ENCODE measurements around the gene TSPAN5.

Gene TSPAN5

GRCh38 chr4:98641906-98642668 is 16.3 kb downstream of the TSPAN5 start:
- no peak for DNase-seq

- DNase-seq = no peak
These were observed 17.0 kb downstream of the TSPAN5 start for GRCh38 chr4:98641376-98641775.

- DNase-seq = no peak
These were observed 18.9 kb downstream of the TSPAN5 start for GRCh38 chr4:98639523-98639922.

GRCh38 chr4:98639108-98639507 is 19.3 kb downstream of the TSPAN5 start:
- no peak for DNase-seq

GRCh38 chr4:98638661-98639060 is 19.8 kb downstream of the TSPAN5 start:
- DNase-seq = no peak

- DNase-seq = no peak
These were observed 24.4 kb downstream of the TSPAN5 start for GRCh38 chr4:98634061-98634460.

GRCh38 chr4:98633159-98633558 is 25.3 kb downstream of the TSPAN5 start:
- no peak for DNase-seq

GRCh38 chr4:98632258-98632657 is 26.2 kb downstream of the TSPAN5 start:
- no peak for DNase-seq

- no peak for DNase-seq
These were observed 26.9 kb downstream of the TSPAN5 start for GRCh38 chr4:98631506-98631905.

- no peak for DNase-seq
These were observed 27.5 kb downstream of the TSPAN5 start for GRCh38 chr4:98630737-98631454.

- no peak for DNase-seq
These were observed 30.7 kb downstream of the TSPAN5 start for GRCh38 chr4:98627531-98628257.

GRCh38 chr4:98626350-98626749 is 32.1 kb downstream of the TSPAN5 start:
- no peak for DNase-seq

GRCh38 chr4:98625920-98626319 is 32.5 kb downstream of the TSPAN5 start:
- no peak for DNase-seq

- no peak for DNase-seq
These were observed 33.0 kb downstream of the TSPAN5 start for GRCh38 chr4:98625399-98625798.

GRCh38 chr4:98624642-98625041 is 33.8 kb downstream of the TSPAN5 start:
- DNase-seq = no peak

- no peak for DNase-seq
These were observed 34.3 kb downstream of the TSPAN5 start for GRCh38 chr4:98624144-98624543.

GRCh38 chr4:98623126-98623802 is 35.1 kb downstream of the TSPAN5 start:
- no peak for DNase-seq

- no peak for DNase-seq
These were observed 38.2 kb downstream of the TSPAN5 start for GRCh38 chr4:98620087-98620784.

- no peak for DNase-seq
These were observed 39.2 kb downstream of the TSPAN5 start for GRCh38 chr4:98619180-98619579.

- DNase-seq = peak; percentile 14
These were observed 39.7 kb downstream of the TSPAN5 start for GRCh38 chr4:98618680-98619079.

- peak; percentile 20 for DNase-seq
These were observed 40.9 kb downstream of the TSPAN5 start for GRCh38 chr4:98617358-98618047.

GRCh38 chr4:98615991-98616390 is 42.4 kb downstream of the TSPAN5 start:
- no peak for DNase-seq

Measured in NCI-H1694 treated with DMSO at 0.1 percent for 48 hours (cell line).